HG03159 (cell line): ENCODE data around the gene RNPEPL1.
"Not testable (repeated sequence)": the region's sequence is repeated elsewhere in the genome, so short reads cannot be mapped to it uniquely, and the experiment has no call there.

Experiments used
- ATAC-seq: cut with Tn5 transposase; IDR thresholded peaks from one replicate; pipeline ENCODE4 v1.9.1; 2021; ENCODE audit warnings: mild to moderate bottlenecking, moderate library complexity; ENCODE audit not compliant: unreplicated experiment

Gene RNPEPL1

DNA sequence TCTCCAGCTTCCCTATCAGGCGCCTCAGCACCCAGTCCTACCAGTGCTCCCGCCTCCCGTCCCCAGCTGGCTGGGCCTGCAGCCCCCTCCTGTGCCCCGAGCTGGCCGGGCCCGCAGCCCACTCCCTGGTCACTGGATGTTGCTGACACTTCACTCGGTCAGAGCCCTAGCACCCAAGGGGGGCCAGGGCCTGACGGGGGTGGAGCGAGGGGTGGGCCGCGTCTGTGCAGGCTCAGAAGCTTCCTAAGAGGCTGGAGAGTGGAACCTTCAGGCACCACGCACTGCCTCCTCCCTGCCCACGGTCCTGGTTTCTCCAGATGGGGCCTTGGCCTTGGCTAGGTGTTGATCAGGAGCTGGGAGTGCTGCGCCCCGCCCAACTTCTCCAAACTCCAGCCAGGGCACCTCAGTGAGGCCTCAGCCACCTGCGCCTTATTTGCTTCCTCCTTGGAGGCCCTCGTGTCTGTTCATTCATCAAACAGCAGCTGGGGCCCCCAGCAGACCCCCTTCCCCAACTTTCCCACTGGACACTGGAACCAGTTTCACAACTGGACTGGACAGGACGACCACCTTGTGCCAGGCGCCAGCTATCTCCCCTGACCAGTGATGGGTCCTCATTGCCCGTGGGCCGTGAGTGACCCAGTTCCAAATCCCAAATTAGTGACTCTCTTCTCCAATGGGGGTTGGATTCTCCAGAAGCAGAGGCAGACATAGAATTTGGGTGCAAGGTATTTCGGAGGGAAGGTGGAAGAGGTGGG lies 35.0 kb downstream of the RNPEPL1 start:
- ATAC-seq: no peak

DNA sequence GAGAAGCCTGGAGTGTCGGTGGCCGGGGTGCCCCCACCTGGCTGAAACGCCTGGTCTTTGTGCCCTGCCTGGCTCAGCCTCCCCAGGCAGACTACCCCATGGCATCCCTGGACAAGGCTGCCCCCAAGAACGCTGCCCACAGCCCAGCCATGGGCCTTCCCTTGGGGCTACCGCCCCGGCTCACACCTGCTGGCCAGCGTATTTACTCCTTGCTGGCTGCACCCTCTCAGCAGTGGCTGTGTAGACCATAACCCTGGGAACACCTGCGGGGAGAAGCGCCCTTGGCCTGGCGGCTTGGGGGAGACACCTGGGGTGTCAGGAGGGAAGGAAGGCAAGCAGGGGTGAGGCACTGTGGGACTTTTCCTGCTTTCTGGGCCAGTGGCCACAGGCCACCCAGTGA lies 35.6 kb downstream of the RNPEPL1 start:
- ATAC-seq: no peak

DNA sequence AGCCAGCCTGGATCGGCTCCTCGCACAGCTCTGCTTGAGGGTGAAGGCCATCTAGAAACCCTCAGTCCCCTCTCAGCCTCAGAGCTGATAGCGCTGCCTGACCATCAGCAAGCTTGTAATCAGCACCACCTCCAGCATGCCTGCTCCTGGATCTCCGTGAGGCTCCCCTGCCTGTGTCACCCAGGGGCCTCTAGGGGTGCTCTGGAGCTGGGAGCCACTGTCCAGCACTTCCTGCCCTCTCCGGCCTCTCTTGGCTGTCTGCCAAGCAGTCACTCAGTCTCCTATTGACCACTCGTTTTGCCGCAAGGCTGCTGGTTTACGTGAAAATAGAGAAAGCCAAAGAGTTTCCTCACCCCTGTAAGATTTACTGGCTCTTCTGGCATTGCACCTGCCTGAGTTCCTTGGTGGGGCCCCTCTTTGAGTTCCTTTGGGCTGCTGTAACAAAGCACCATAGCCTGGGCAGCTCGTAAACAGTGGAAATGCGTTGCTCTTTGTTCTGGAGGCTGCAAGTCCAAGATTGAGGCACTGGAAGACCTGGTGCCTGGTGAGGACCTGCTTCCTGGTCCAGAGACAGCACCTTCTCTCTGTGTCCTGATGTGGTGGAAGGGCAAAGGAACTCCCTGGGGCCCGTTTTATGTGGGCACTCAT lies 36.1 kb downstream of the RNPEPL1 start:
- ATAC-seq: no peak

DNA sequence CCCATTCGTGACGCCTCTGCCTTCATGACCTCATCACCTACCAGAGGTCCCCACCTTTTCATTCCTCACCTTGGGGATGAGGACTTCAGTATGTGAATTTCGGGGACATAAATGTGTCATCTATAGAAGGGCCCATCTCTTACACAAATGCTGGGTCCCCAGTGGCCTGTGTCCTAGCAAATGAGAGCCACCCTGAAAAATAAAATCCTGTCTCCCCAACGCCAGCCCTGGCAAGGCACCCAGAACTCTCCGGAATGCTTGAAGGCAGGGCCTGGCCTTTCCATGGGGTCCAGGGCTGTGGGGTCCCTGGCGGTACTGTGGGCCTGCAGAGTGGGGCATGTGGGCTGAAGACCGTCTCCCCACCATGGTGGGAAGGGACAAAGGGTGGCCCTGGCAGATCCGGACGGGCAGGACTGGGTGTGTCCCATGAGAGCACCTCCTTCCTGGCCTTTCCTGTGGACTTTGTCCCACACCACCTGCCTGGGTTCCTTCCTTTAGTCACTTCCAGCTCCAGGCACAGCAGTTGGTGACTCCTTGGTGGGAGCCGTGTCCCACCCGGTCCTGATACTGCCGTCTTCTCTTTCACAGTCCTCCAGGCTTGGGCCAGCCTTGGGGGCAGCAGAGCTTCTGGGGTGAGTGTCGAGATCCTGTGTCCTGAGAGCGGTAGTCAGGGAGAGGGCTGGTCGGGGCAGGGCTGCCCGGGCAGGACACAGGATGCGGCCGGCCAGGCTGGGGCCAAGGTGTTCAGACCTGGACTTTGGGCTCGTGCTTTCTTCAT lies 36.8 kb downstream of the RNPEPL1 start:
- no peak for ATAC-seq

DNA sequence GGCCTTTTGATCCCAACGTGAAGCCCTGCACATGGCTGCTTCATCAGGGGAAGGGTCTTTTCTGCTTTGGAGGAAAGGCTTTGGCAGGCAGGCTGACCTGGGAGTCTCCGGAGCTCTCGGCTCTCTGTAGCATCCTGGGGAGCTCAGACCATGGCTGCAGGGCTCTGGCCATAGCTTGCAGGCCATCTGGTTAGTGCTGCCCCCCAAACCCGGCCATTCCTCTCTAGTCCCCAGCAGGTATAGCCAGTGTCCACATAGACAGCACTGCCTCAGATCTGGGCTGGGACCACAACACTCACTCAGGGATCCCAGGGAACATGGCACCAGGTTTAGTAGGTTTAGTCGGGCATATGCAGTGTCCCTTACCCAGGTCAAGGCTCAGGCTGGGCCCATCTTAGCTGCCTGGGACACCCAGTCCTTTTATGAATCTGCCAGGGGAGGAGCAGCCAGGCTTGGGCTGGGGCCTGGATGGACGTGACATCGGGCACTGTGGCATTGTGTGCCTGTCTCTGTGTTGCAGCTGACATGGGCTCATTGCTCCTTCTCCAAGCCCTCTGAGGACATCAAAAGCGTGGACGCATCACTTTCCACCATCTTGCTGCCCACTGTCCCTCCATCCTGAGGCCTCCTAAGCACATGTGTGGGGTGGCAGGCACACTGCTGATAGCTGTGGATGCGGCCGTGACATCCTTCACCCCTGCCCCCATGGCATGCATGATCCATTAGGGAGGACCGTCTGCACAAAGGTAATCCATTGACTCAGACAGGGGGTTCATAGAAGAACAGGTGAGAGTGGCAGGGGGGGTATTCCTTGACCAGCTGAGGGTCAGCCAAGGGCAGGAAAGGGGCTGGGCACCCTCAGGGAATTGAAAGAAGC lies 37.8 kb downstream of the RNPEPL1 start:
- ATAC-seq: no peak

DNA sequence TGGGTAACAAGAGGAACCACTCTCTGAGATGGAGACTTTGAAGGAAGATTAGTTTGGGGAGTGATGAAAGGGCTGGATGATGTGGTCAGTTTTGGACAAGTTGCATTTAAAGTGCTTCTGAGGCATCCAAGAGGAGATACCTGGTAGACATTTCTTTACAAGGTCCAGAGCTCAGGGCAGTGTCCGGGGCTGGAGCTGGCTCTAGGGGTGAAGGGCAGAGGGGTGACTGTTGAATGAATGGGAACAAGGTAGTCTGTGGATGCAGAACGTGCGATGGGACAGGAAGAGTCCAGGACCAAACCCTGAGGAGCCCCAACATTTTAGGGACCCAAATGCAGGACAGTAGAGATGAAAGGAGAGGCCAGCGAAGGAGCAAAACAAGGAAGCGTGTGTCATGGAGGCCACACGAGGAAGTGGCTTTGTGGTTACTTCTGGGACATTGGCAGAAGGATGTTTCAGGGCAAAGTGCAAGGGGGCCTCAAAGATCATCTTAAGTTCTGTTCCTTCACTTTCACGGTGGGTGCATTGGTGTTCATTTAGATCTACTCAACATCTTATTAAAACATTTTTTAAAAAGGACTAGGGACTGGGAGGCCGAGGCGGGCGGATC lies 43.4 kb downstream of the RNPEPL1 start:
- no peak for ATAC-seq

DNA sequence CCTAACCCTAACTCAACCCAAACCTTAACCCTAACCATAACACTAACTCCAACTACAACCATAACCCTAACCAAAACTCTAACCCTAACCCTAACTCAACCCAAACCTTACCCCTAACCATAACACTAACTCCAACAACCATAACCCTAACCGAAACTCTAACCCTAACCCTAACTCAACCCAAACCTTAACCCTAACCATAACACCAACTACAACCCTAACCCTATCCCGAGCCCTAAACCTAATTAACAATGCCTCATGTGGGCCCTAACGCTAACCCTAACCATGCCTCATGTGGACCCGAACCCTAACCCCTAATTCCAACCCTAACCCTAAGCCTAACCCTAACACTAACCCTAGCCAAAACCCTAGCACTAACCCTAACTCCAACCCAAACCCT lies 45.5 kb downstream of the RNPEPL1 start:
- ATAC-seq: no peak

DNA sequence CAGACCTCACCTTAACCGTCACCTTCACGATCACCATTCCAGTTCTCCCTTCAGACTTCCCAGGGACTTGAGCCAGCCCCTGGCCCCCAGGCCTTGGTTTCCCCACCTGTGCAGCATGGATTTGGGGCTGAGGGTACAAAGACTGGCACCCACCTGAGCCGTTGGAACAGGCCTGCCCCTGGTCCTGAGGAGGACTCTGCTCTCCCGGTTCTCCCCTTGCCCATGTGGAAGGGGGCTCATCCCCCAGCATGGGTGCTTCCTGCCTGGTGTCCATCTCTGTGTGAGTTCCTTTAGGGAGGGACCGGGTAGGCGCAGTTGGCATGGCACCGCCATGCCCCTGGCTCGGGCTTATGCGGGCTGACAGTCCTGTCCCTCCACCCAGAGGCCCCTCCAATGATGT lies 46.1 kb downstream of the RNPEPL1 start:
- no peak for ATAC-seq

DNA sequence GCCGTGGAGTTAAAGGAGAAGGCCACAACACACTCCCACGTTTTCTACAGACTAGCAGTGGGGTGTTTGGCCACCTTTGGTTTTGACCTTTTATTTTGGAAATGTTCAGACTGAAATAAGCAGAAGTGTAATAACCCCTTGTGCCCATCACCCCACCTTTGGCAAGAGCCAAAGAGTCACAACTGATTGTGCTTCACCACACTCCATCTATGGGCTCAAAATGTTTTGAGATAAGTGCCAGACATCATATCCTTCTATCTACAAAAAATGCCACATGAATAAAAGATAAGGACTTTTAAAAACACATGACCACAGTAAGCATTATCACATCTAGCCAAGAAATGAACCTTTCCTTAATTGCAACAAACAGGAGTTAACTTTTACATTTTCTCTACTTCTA lies 47.1 kb downstream of the RNPEPL1 start:
- no peak for ATAC-seq

DNA sequence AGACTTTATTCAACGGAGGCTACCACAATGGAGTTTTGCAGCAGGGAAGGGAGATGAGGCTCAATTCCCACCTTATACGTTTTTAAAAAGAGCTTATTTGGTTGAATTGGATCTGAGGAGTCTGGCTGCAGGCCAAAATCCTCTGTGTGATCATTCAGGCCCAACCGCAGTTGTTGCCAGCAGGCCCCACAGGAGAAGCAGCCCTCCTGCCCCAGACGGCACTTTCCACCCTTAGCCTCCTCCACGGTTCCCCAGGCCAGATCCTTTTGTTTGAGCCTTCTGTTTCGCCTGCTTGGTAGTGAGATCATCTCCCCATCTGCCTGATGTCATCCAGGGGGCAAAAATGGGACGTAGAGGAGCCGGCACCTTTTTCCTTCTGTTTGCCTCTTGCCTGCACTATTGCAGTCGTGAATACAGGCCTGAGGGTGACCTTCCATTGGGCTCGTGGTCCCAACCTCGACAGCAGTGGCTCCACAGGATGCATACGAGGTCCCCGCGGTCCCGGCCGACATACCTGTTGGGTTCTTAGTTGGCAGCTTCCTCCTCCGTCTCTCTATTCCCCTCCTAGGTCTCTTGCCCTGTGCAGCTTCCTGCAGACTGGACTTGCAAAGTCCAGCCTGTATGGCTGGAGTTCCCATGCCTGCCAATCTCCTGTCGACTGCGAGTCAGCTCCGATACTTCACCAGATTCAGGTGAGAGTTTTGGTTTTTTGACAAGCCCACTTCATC lies 47.7 kb downstream of the RNPEPL1 start:
- no peak for ATAC-seq

DNA sequence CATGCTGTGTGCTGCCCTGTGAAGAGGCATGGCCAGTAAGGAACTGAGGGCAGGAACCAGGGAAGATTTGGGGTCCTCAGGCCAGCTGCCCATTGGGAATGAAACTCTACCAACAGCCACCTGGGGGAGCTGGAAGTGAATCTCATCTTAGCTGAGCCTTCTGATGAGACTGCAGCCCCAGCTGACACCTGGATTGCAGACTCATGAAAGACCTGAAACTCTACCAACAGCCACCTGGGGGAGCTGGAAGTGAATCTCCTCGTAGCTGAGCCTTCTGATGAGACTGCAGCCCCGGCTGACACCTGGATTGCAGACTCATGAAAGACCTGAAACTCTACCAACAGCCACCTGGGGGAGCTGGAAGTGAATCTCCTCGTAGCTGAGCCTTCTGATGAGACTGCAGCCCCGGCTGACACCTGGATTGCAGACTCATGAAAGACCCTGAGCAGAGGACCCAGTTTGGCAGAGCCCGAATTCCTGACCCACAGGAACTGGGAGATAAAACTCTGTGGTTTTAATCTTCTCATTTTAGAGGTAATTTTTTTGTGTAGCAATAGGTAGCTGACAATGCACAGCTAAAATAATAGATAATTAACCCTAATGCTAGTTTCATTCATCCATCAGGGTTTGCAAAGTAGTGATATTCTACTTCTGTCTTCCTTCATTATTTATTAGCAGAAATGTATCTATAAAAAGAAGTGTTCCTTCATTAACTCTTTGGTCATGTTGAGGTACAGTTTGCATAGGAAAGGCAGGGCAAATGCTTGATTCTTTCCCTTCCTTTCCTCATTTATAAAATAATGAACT lies 48.8 kb downstream of the RNPEPL1 start:
- not testable (repeated sequence) for ATAC-seq

DNA sequence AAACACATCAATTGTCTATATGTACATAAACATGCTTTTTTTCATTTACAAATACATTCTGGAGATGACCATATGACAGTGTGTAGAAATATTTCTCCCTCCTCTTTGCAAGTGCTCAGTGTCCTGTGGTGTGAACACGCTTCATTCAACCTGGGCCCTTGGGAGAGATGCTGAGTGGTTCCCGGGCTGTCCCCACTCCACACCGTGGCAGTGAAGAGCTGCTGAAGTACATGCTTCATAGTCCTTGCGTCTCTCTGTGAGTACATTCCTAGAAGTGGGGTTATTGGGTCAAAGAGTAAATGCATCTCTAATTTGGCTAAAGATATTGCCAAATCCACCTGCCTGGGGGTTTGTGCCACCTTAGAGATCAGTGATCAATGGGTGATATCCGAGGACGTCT lies 50.5 kb downstream of the RNPEPL1 start:
- no peak for ATAC-seq

DNA sequence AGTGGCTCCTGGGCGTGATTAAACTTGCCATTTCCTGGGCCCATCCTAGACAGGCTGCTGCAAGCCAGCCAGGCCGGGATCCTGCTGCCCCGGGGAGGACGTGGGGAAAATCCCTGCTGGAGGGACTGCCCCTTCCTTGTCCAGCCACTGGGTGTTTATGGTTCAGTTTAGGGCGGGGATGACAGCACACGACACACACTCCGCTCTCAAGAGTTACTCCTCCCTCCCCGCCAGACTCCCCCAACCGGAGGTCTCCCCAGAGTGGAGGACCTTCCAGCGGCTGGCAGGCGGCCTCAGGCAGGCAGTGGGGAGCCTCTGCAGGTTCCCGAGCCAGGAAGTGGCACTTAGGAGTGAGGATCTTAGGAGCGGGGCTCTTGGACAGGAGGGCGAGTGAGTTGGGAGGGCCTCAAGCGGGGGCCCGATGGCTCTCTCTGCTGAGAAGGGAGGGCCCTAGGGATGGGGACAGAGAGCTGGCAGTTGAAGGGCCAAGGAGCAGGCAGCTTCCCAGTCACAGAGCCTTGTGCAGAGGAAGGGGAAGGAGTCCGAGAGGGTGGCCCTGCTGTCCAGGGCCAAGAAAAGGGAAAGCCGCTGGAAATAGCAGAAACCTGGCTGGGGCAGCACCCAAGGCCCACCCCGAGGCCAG lies 51.3 kb downstream of the RNPEPL1 start:
- no peak for ATAC-seq

DNA sequence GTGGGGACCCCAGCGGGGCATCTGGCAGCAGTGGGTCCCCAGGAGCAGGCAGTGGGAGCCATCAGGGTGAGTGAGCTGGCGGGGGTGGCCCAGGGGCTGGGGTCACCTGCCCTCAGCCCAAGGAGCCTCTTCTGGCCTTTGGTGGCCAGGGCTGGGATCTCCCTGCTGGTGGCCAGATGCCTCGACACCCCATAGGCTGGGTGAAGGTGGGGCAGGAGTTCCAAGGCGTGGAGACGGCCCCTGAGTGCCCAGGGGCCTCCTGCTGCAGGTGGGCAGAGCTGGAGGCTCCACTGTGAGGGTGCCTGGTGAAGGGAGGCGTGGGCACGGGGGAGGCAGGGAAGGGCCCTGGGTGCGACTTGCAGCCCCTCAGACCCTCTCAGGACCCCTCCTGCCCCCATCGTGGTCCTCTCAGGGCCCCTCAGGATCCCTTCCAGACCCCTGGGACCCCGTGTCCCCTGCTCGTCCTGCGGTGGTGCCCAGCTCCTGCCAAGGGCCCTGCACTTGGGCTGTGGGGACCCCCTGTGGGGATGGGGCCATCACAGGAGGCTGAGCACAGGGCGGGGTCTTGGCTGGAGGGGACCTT lies 52.0 kb downstream of the RNPEPL1 start:
- no peak for ATAC-seq

DNA sequence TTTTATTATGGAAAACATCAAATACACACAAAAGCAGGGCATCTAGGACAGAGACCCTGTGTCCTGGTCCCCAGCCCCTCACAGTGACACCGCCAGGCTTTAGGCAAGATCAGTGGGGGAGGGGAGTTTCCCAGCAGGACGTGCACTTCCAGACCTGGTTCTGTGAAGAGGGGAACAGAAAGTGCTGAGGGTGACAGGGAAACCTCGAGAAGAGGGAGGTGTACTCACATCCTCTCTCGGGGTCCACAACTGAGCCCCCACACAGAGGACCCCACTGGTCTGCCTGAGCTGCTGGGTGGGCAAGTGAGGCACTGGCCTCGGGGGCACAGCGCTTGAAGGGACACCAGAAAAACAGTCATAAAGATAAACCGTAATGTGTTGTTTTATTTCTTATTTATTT lies 52.6 kb downstream of the RNPEPL1 start:
- no peak for ATAC-seq

DNA sequence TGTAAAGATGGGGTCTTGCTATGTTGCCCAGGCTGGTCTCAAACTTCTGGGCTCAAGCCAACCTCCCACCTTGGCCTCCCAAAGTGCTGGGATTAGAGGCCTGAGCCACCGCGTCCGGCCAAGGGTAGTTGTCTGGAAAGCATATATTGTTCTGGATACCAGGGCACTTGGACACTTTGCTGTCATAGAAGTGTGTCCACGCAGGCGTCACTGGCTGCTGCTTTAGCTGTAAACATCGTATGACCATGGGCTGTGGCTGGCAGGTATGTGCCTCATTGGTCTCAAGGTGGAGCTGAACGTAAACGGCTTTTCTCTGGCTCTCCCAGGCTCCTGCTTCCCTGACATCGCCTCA lies 53.8 kb downstream of the RNPEPL1 start:
- no peak for ATAC-seq

DNA sequence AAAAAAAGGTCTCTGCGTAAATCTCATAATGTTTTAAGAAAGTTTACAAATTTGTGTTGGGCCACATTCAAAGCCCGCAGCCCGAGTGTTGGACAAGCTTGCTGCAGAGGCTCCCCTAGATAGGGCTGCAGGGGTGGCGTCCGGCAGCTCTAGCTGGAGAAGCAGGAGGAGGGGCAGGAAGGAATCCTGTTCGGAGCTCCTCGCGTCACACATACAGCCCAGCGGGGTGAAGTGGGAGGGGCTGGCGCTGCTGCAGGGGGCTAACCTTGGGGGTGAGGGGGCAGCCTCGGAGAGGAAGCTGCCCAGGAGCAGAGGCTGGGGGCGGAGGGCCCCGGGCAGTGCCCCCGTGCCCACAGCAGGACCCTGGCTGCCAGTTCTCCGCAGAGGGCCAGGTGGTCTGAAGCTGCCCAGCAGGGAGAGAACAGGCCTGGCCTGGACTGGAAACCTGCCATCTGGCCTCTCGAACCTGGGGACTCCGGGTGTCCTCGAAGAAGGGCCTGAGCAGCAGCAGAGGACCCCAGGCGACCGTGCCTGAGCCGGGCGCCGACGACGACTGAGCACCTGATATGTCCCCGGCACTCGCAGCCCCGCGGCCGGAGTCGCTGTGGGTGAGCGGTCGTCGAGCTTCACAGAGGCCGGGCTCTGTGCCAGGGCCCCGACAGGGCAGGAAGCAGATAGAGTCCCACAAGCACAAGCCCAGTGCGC lies 54.4 kb downstream of the RNPEPL1 start:
- ATAC-seq: no peak

DNA sequence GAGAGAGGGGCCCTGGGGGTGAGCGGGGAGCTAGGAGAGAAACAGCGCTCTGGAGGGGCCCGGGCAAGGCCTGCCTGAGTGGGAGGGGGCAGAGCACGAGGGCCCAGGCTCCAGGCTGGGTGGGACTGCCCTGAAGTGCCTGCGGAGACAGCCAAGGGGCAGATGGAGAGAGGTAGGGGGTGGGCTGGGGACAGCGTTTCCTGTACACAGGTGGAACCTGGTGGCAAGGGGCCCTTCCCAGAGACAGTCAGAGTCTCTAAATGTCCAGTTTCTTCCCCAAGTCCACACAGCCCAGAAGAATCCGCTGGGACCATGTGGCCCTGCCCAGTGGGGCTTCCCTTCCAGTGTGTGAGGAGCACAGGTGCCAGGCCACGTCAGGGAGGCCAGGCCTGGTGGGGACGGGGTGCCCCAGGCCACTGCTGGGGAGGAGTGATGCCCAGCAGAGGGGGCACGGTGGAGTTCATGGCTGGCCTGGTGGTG lies 55.3 kb downstream of the RNPEPL1 start:
- no peak for ATAC-seq
